Measurements from ENCODE around the gene GAS2L3. TPM values are rescaled to one million over a fixed set of nuclear protein-coding genes. Genes with fewer than 3 reads are reported as not detected.
"Not testable (repeated sequence)": the region's sequence is repeated elsewhere in the genome, so short reads cannot be mapped to it uniquely, and the experiment has no call there.

Gene GAS2L3
- 160 and 175 TPM in 2 replicates for total RNA-seq (2014; rRNA removed; shearing (Covaris generic))
- polyA plus RNA-seq (2015; cell fraction: cytosol; rRNA removed), result 40.1 and 51.1 TPM in 2 replicates
- polyA plus RNA-seq (2015; cell fraction: nucleus; rRNA removed), result 129 and 136 TPM in 2 replicates

GRCh38 chr12:100573292-100574186 is at the start of gene GAS2L3:
Gene GAS2L3 (plus strand): TSS chr12:100573684. CDS start chr12:100594905, 21,221 bp downstream.
- in situ Hi-C loops (cut with HindIII; ENCODE audit: low pct_unique_long_range_greater_than_20kb, low sequenced_read_pairs), result no loop called here
- peak; percentile 92 for DNase-seq (ENCODE audit: low read depth, low spot score)

DNA sequence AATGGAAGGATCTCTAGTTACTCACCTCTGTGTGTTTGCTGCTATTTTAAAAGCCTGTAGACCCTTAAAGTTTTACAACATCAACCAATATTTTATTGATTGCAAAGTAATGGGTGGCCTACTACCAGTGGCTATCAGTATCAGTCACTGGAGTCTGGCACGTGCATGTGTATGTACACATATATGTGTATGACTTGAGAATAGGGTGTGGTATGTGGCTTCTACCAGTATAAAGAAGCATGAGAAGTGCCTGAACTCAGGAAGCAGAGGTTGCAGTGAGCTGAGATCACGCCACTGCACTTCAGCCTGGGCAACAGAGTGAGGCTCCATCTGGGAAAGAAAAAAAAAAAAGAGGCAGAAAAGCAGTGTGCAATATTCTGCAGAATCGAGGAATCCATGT is 45.5 kb upstream of the GAS2L3 start:
- in situ Hi-C loops (cut with HindIII; ENCODE audit: low pct_unique_long_range_greater_than_20kb, low sequenced_read_pairs), result no loop called here
- DNase-seq (ENCODE audit: low read depth, low spot score), result no peak

DNA sequence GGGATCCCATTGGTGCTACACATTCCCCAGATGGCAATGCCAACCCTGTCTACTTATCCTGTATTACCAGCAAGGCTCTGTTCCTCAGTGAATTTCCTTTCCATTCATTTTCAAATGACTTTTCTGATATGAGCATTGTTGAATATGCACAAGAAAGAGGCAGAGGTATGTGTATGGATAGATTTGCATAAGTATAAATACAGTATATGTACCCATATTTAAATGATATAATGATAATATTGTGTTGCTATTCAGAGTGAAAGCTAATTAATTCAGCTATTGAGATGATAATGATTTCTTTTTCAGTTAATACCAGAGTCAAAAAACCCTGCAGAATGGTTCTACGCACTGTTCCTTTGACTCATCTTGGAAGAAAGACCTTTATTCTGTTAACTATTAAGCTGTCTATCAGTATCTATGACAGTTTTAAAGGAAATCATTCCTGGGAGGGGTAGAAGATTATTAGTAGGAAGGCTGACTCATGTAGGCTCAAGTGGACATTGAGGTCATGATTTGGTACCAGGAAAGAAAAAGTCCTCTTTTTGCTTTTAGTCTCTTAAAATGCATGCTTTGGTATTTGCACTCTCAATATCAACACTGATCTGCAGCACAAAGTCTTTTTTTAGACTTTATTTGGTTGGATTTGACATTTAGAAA is 44.9 kb upstream of the GAS2L3 start:
- DNase-seq (ENCODE audit: low read depth, low spot score), result no peak
- in situ Hi-C loops (cut with HindIII; ENCODE audit: low pct_unique_long_range_greater_than_20kb, low sequenced_read_pairs), result no loop called here

DNA sequence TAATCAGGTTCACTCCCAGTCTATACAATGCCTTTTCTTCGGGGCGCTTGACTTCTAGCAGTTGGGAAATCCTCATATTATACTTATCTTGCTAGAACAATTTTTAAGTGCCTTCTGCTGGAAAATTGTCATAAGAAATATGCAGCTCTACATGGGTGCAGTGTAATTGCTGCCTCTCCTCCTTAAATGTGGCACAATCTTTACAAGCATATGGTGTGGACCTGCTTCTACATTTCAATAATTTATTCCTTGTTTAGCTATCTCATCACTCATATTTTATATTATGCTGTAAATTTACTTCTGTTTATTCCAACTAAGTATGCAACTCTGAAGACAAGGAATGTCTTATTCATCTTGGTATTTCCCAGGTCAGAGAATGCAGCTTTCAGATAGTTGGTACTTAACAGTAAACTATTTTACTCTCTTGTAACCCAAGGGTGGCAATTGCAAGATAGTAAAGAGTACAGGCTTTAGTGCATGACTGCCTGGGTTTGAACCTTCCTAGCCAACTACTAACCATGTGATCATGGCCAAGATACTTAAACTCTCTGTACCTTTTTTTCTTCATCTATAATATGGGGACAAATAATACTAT is 43.6 kb upstream of the GAS2L3 start:
- no peak for DNase-seq (ENCODE audit: low read depth, low spot score)
- in situ Hi-C loops (cut with HindIII; ENCODE audit: low pct_unique_long_range_greater_than_20kb, low sequenced_read_pairs), result no loop called here

DNA sequence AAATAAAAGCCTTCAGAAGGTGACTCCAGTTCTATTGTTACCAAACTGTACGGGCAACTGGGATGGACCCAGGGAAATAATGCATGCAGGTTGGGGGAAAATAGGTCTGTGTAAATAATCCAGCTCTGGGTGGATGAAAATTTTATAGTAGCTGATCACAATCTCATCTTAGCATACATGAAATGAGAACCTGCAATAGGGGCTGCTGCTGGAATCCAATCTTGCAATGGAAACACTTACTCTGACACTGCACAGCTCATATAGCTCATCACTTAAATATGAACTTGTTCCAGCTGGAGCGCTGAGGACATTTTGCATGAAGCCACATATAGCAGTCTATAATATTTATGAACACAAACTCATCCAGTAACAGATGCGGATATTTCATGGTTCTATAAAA is 40.1 kb upstream of the GAS2L3 start:
- in situ Hi-C loops (cut with HindIII; ENCODE audit: low pct_unique_long_range_greater_than_20kb, low sequenced_read_pairs), result no loop called here
- no peak for DNase-seq (ENCODE audit: low read depth, low spot score)

DNA sequence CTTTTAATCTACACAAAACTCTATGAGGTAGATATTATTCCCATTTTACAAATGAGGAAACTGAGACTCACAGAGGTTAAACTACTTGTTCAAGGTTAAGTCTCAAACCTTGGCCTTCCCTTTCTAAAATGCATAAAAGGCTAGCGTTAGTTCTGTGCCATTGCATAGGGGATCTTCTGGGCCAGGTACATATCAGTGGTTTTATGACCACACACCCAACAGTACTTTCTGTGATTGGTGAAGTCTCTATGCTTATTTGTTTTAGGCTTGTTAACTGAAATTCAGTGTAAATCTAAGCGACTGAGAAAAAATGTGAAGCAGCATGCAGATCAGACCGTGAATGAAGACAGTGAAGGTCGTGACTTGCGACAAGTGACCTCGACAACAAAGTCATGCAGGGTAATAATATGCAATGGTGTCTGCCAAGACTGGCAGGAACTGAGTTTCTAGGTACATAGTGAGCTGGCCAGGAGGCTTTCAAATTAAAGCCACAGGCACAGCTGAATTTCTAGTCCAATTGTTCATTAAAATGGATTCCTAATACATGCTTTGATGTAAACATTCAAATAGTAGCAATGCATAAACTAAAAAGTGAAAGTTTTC is 38.8 kb upstream of the GAS2L3 start:
- DNase-seq (ENCODE audit: low read depth, low spot score), result no peak
- in situ Hi-C loops (cut with HindIII; ENCODE audit: low pct_unique_long_range_greater_than_20kb, low sequenced_read_pairs), result no loop called here

DNA sequence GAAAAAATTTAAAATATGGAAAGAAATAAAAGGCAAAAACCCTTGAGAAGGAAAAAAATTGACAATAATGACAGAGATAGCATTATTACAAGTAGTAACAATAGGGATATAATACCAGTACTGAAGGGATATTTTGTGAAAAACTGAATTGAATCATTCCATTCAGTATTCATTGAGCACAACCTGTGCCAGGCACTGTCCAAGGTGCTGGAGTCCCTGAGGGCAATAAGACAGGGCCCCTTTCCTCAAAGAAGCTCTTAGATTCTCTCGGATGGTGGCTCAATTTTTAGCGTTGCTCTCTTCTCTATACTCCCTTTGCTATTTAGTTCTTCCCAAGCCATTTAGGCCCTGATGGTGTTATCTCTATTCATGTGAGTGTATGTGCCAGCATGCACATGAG is 34.3 kb upstream of the GAS2L3 start:
- in situ Hi-C loops (cut with HindIII; ENCODE audit: low pct_unique_long_range_greater_than_20kb, low sequenced_read_pairs), result no loop called here
- peak; percentile 58 for DNase-seq (ENCODE audit: low read depth, low spot score)

DNA sequence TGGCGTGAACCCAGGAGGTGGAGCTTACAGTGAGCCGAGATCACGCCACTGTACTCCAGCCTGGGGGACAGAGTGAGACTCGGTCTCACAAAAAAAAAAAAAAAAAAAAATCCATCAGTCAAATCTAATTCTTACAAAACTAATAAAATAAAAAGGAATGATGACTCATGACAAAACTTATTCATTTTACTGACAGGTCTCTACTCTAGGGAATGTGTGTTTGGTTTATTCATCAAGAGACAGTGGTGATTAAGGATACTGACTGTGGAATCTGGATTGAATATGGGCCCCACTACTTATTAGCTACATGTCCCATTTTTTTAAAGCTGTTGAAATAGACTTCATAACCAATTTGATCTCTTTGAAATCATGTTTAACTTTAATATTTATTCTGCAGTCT is 29.3 kb upstream of the GAS2L3 start:
- DNase-seq (ENCODE audit: low read depth, low spot score), result no peak
- in situ Hi-C loops (cut with HindIII; ENCODE audit: low pct_unique_long_range_greater_than_20kb, low sequenced_read_pairs), result no loop called here

DNA sequence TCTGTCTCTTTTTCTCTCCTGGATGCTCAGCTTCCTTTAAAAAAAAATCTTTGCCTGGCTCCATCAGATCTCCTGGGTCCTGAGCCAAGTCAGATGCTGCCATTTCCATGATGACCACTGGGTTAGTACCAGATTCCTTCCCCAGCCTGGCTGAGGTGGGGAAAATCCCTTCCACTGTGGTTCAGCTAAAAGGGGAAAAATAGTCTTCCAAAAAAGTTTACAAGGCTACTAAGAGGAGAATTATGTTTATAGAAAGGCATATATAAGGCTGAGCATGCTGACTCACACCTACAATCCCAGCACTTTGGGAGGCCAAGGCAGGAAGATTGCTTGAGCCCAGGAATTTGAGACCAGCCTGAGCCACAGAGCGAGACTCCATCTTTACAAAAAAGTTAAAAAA is 28.4 kb upstream of the GAS2L3 start:
- in situ Hi-C loops (cut with HindIII; ENCODE audit: low pct_unique_long_range_greater_than_20kb, low sequenced_read_pairs), result no loop called here

GRCh38 chr12:100553936-100554335 is 19.5 kb upstream of the GAS2L3 start:
- in situ Hi-C loops (cut with HindIII; ENCODE audit: low pct_unique_long_range_greater_than_20kb, low sequenced_read_pairs), result no loop called here
- DNase-seq (ENCODE audit: low read depth, low spot score), result peak; percentile 9

More for the DNA sequence above, 28.4 kb upstream of the GAS2L3 start:
- no peak for DNase-seq (ENCODE audit: low read depth, low spot score)

- peak; percentile 96 for DNase-seq (ENCODE audit: low read depth, low spot score)
- in situ Hi-C loops (cut with HindIII; ENCODE audit: low pct_unique_long_range_greater_than_20kb, low sequenced_read_pairs), result no loop called here
Measured at GRCh38 chr12:100554608-100555077, 18.8 kb upstream of the GAS2L3 start.

DNA sequence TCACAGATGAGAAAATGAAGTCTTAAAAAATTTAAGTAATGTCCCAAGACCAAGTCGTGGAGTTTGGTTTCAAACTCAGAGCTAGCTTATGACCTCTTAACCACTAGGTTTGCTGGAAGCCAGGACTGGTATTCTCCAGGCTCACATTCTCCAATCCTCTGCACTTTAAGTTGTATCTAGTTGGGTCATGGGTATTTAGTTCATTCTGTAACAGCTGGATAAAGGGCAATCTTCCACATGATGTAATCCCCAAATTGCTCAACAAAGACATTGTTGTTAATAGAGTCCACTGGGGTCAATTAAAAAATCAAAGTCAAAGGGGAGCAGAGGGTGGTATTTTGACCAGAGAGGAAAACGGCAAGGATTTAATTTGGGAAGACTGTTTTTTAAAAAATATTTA is 17.8 kb upstream of the GAS2L3 start:
- peak; percentile 97 for DNase-seq (ENCODE audit: low read depth, low spot score)
- in situ Hi-C loops (cut with HindIII; ENCODE audit: low pct_unique_long_range_greater_than_20kb, low sequenced_read_pairs), result no loop called here

DNA sequence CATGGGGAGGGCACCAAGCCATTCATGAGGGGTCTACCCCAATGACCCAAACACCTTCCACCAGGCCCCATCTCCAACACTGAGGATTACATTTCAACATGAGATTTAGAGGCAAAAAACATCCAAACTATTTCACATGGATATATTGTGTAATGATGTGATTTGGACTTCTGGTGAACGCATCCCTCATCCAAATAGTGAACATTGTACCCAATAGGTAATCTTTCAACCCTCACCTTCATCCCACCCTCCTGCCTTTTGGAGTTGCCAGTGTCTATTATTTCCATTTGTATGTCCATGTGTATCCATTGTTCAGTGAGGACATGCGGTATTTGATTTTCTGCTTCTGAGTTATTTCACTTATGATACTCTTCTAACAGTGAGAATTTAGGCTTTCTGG is 16.1 kb upstream of the GAS2L3 start:
- in situ Hi-C loops (cut with HindIII; ENCODE audit: low pct_unique_long_range_greater_than_20kb, low sequenced_read_pairs), result no loop called here
- DNase-seq (ENCODE audit: low read depth, low spot score), result no peak

- in situ Hi-C loops (cut with HindIII; ENCODE audit: low pct_unique_long_range_greater_than_20kb, low sequenced_read_pairs), result not testable (repeated sequence)
Measured at GRCh38 chr12:100559261-100559660, 14.2 kb upstream of the GAS2L3 start.

DNA sequence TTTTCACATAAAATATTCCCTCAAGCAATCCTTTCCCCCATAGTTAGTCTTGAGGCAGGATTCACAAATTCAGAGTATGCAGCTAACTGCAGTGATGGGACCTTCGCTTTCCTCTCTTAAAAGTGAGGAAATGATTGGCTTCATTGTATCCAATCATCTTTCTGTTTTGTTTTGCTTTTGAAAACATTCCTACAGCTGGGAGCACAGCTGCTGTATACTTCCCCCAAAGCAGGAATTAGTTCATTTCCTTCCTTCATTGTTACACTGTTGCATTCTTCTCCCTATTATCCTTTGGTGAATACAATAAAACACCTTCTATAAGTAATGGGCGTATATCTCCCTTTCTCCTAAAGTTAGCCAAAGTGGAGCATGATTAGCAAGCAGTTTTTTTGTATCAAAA is 9.4 kb upstream of the GAS2L3 start:
- in situ Hi-C loops (cut with HindIII; ENCODE audit: low pct_unique_long_range_greater_than_20kb, low sequenced_read_pairs), result no loop called here
- DNase-seq (ENCODE audit: low read depth, low spot score), result no peak

More at GRCh38 chr12:100559261-100559660, 14.2 kb upstream of the GAS2L3 start:
- not testable (repeated sequence) for DNase-seq (ENCODE audit: low read depth, low spot score)

DNA sequence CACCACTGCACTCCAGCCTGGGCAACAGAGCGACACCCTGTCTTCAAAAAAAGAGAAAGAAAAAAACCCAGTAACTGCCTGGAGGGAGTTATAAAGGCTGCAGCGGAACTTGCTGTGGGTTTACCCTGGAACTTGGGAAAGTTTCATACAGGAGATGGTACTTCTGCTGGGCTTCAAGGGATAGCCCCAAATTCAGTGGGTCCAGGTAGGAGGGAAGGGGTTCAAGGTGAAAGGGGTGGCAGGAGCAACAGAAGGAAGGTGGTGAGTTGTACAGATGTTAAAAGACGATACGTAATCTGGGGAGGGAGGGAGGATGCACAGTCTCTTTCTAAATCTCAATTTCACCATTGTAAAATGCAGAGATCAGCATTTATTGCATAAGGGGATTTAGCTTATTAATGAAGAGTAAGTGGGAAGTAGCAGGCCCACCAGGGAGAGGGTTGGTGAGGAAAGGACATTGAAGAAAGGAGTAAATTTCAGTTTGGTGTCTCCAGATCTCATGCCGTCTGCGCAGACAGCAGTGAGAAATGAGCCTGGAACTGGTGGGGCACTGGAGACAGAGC is 8.5 kb upstream of the GAS2L3 start:
- in situ Hi-C loops (cut with HindIII; ENCODE audit: low pct_unique_long_range_greater_than_20kb, low sequenced_read_pairs), result no loop called here
- DNase-seq (ENCODE audit: low read depth, low spot score), result no peak

GRCh38 chr12:100565987-100566545 is 7.4 kb upstream of the GAS2L3 start:
- in situ Hi-C loops (cut with HindIII; ENCODE audit: low pct_unique_long_range_greater_than_20kb, low sequenced_read_pairs), result no loop called here
- DNase-seq (ENCODE audit: low read depth, low spot score), result peak; percentile 23
